Heart left ventricle (tissue), 16 donors: ENCODE measurements around the gene PI16. TPM values are rescaled to one million over a fixed set of nuclear protein-coding genes. Genes with fewer than 3 reads are reported as not detected.
A peak's percentile ranks its signal among the peaks of the same experiment; 100 is the strongest.

ENCODE experiments used
- ATAC-seq, 4 donors: fragments of 200-7000 bp; cut with Tn5 transposase; one replicate each; pipeline ENCODE4 v1.9.1; 2020 to 2022; ENCODE audit warnings: moderate library complexity in 4 of 4, mild to moderate bottlenecking in 3 of 4, moderate number of reproducible peaks in 1 of 4
- DNase-seq, 5 donors: peaks; one replicate each; pipeline ENCODE4 v3.0.0-alpha.2; 2020
- H3K27ac ChIP-seq, 12 donors: fragments of 200-600 bp; sonication (generic) in 4 of 12; one replicate each; pipeline versions ENCODE4 v1.5.0 to v1.8.0; 2016 to 2022; ENCODE audit warnings: mild to moderate bottlenecking in 2 of 12
- H3K27me3 ChIP-seq, 9 donors: fragments of 200-600 bp; sonication (generic) in 2 of 9; one replicate each; pipeline versions ENCODE4 v1.5.1 to v1.8.0; 2016 to 2022; ENCODE audit warnings: mild to moderate bottlenecking in 3 of 9
- H3K36me3 ChIP-seq, 9 donors: fragments of 200-600 bp; sonication (generic) in 2 of 9; one replicate each; pipeline versions ENCODE4 v1.5.0 to v1.8.0; 2018 to 2022; ENCODE audit warnings: mild to moderate bottlenecking in 2 of 9
- H3K4me1 ChIP-seq, 12 donors: fragments of 200-600 bp; sonication (generic) in 4 of 12; one replicate each; pipeline versions ENCODE4 v1.5.0 to v1.8.0; 2016 to 2022; ENCODE audit warnings: mild to moderate bottlenecking in 3 of 12
- H3K4me3 ChIP-seq, 12 donors: fragments of 200-600 bp; sonication (generic) in 4 of 12; one replicate each; pipeline versions ENCODE4 v1.5.0 to v1.8.0; 2017 to 2022; ENCODE audit warnings: mild to moderate bottlenecking in 9 of 12, moderate library complexity in 4 of 12
- H3K9me3 ChIP-seq, 12 donors: fragments of 200-600 bp; sonication (generic) in 4 of 12; one replicate each; pipeline versions ENCODE4 v1.5.0 to v1.8.0; 2016 to 2022; ENCODE audit warnings: mild to moderate bottlenecking in 1 of 12
- POLR2A ChIP-seq, 2 donors: fragments of 450-650 bp; IDR thresholded peaks; one replicate each; pipeline ENCODE4 v1.6.1; 2017; ENCODE audit warnings: antibody characterized with exemption in 2 of 2, mild to moderate bottlenecking in 2 of 2, moderate library complexity in 2 of 2
- WGBS, 4 donors: extraction: QIAGEN DNeasy Blood & Tissue Kit in 2 of 4; methylation state at CpG; one replicate each; pipeline versions ENCODE4 v1.1.5 to v1.1.7; 2013 to 2018; 5-methylcytosine and 5-hydroxymethylcytosine counted together
- intact Hi-C, 10 donors: fragments of 100-400 bp; cut with DNase I; formaldehyde crosslinking; loops; one replicate each; pipeline versions ENCODE4 v1.11.1 to v1.14.2; 2022
- polyA plus RNA-seq, 2 donors: library from polyadenylated mRNA; stranded (reverse); fragments of 200-250 nt; gene quantifications; one replicate each; pipeline ENCODE4 v1.2.3, GENCODE V29; 2013
- total RNA-seq, 9 donors: library from RNA; depleted of rRNA in 2 of 9; stranded (reverse); fragments of >200 nt in 2 of 9; fragmentation: NEBNext Ultra II Directional in 3 of 9; extraction: Animal tissue kit (Norgen Biotek cat#: 25700) in 3 of 9; gene quantifications; one replicate each; pipeline versions ENCODE4 v1.1.0 to v1.2.4, GENCODE V29; 2016 to 2023
- TF ChIP-seq, protein P1 (sequence below), 12 donors: fragments of 200-600 bp; sonication (generic) in 4 of 12; IDR thresholded peaks; one replicate each; pipeline versions ENCODE4 v1.5.0 to v1.8.0; 2018 to 2022; ENCODE audit warnings: antibody characterized with exemption in 12 of 12, mild to moderate bottlenecking in 5 of 12
- donor health status: ischemic (EF 13 %, LVEDD 7.1; RV severe dilation, severe dysfunction).
- donor health status: healthy with polysubstance abuse.
- donor health status: DM: no; HTN: yes; CAD: no.
- donor health status: DM: no; HTN: no; CAD: no.
- donor health status: ischemic (EF 25% LVEDD 6.9; RV normal size, moderate dysfunction).
- donor health status: ischemic (EF 25% LVEDD 5.7; RV mildly dilated, moderate dysfunction).
- donor health status: healthy.
- donor health status: DM: yes; HTN: yes; CAD: no.
- donor health status: ischemic (EF 35%, LVEDD 5.7; RV mildly dilated, moderate dysfunction).
- donor health status: nonischemic (EF 11% LVEDD 7.7; RV severe dilation, severe dysfunction).
- donor health status: DM: yes; HTN: yes; CAD: no.
- donor health status: PGD.
- donor health status: ischemic (EF 29% LVEDD 5.4; RV normal size, mild dysfunction).
- donor health status: nonischemic (EF 23%, LVEDD 6.1; RV moderate dilation, normal function).

Gene PI16
- total and polyA plus RNA-seq, 11 donors = 5.7 to 36.2 (median 12.1) TPM

DNA sequence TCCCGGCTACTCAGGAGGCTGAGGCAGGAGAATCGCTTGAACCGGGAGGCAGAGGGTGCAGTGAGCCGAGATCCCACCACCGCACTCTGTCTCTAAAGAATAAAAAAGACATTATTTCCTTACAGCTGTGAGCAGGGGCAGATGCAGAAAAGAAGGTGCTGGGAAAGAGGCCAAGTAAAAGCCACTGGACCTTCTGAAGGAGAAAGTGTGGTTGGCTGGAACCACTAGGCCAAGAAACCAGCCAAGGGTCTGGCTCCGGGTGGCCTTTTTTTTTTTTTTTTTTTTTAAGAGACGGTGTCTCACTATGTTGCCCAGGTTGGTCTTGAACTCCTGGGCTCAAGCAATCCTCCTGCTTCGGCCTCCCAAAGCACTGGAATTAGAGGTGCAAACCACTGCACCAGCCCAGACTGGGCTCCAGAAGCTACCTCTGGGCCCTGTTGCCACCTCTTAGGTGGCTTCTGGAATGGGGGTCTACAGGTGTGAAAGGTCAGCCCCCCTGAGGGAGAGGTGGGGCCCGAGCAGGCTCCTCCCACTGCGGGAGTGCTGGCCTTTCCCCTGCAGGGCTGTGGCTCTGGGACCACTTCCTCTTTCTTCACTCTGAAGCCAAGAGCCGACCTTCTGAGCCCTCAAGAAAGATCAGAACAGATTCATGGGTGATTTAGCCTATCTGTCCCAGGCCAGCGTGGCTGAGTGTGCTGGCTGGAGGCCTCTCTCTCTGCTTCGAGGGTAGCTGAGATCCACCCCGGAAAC is 50.7 kb downstream of the PI16 start, which contains the start of gene FGD2:
Gene FGD2 (plus strand): TSS at position 595 of the 750 bp plus-strand sequence. CDS start 163 bp downstream, outside the sequence.
- Histone ChIP-seq H3K4me1 (peaks cover 0 to 18% (median 0%) of the 10 kb centered on the region in 12 donors), H3K9me3 (no peaks in the 10 kb centered on the region), H3K27ac (peak within 1 kb of the TSS in 5 of 12 donors; percentile 3 to 92 (median 26)), H3K36me3 (peaks cover 0 to 3% (median 0%) of the 10 kb centered on the region in 9 donors), H3K4me3 (peak within 1 kb of the TSS in 10 of 12 donors; percentile 4 to 70 (median 40)), H3K27me3 (no peaks in the 10 kb centered on the region)
- no peak for TF ChIP-seq POLR2A (IDR thresholded peaks at IDR 0.05)
- TF ChIP-seq, protein P1, sequence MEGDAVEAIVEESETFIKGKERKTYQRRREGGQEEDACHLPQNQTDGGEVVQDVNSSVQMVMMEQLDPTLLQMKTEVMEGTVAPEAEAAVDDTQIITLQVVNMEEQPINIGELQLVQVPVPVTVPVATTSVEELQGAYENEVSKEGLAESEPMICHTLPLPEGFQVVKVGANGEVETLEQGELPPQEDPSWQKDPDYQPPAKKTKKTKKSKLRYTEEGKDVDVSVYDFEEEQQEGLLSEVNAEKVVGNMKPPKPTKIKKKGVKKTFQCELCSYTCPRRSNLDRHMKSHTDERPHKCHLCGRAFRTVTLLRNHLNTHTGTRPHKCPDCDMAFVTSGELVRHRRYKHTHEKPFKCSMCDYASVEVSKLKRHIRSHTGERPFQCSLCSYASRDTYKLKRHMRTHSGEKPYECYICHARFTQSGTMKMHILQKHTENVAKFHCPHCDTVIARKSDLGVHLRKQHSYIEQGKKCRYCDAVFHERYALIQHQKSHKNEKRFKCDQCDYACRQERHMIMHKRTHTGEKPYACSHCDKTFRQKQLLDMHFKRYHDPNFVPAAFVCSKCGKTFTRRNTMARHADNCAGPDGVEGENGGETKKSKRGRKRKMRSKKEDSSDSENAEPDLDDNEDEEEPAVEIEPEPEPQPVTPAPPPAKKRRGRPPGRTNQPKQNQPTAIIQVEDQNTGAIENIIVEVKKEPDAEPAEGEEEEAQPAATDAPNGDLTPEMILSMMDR (IDR thresholded peaks at IDR 0.05) = no peak
- DNase-seq = no peak
- WGBS, 4 donors = 78 to 82% (median 79%) methylated on average over 13 to 14 of the region's 14 CpGs
- peak in 1 of 4 donors; percentile 13 for ATAC-seq
- intact Hi-C loops = no loop called here

DNA sequence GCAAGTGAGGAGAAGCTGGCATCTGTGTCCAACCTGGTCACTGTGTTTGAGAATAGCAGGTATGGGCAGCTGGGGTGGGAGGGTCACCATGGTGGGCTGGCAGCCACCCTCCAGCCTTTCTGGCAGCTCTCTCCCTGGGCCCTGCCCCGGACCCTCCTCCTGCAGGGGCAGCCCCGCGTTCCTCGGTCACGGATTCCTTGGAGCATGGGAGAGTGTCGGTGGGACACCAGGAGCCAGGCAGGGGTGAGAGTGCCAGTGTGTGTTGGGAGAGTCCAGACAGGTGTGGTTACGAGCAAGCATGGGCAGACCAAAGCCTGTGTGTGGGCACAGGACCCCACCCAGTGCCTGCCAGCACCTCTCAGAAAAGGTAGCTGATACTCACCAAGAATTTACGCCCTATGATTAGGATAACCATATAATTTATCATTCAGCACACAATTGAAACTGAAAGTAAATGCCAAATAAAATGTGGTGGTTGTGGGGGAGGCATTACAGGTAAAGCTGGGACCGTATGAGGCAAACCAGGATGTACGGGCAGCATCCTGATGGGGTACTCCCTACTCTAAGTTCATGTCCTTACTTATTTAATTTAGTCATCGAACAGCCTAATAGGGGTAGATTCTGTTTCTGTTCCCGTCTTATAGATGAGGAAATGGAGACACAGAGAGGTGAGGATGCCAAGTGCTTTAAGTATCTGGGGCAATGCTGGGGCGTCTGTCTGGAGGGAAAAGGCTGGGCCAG is 51.5 kb downstream of the PI16 start:
- H3K9me3 ChIP-seq = no peaks in the 10 kb centered on the region
- intact Hi-C loops = no loop called here
- WGBS, 4 donors = 84 to 86% (median 85%) methylated on average over 13 of the region's 13 CpGs
- ATAC-seq (no peak), DNase-seq (no peak)
- TF ChIP-seq, protein P1 (IDR thresholded peaks at IDR 0.05) = no peak
- TF ChIP-seq POLR2A (IDR thresholded peaks at IDR 0.05) = no peak
- H3K36me3 ChIP-seq = peaks cover 0 to 10% (median 0%) of the 10 kb centered on the region in 9 donors
- H3K27ac ChIP-seq = peak overlapping the region in 4 of 12 donors; percentile 3 to 92 (median 26)
- H3K4me1 ChIP-seq = peaks cover 0 to 18% (median 0%) of the 10 kb centered on the region in 12 donors
- no peaks in the 10 kb centered on the region for H3K27me3 ChIP-seq
- peak overlapping the region in 10 of 12 donors; percentile 4 to 70 (median 40) for H3K4me3 ChIP-seq

DNA sequence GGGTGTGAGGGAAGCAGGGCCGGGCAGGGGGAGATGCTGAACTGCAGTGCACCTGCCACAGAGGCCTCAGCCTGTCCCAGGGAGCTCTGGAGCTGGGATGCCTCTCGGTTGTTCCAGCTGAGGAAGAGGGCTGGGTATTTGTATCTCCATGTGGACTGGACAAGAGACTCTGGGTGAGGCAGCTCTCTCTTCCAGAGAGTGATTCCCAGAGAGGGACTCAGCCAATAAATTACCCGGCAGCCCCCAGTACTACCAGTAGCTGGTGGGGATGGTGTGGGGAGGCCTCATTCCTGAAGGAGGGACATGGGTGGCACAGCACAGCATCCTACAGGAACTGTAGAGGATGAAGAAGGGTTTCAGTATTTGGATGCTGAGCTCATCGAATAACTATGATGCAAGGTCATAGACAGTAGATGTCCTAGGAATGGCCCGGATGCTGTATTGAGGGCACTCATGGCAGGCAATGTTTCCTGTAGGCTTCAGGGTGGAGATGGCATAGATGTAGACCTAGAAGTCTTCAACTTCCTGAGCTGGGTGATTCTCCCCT is 52.3 kb downstream of the PI16 start:
- no peak for DNase-seq
- TF ChIP-seq POLR2A (IDR thresholded peaks at IDR 0.05) = no peak
- TF ChIP-seq, protein P1 (IDR thresholded peaks at IDR 0.05) = no peak
- intact Hi-C loops = no loop called here
- WGBS, 4 donors = 68 to 75% (median 73%) methylated on average over 4 to 5 of the region's 5 CpGs
- no peaks in the 10 kb centered on the region for H3K9me3 ChIP-seq
- peak; percentile 25 to 67 (median 34) for ATAC-seq
- peak overlapping the region in 6 of 12 donors; percentile 3 to 92 (median 30) for H3K27ac ChIP-seq
- H3K4me1 ChIP-seq = peaks cover 0 to 18% (median 0%) of the 10 kb centered on the region in 12 donors
- H3K4me3 ChIP-seq = peak overlapping the region in 9 of 12 donors; percentile 26 to 70 (median 41)
- peaks cover 0 to 19% (median 0%) of the 10 kb centered on the region in 9 donors for H3K36me3 ChIP-seq
- H3K27me3 ChIP-seq = no peaks in the 10 kb centered on the region
